HCT116 (cell line): Measurements from ENCODE around the gene ZNF496. TPM values are rescaled to one million over a fixed set of nuclear protein-coding genes. Genes with fewer than 3 reads are reported as not detected.

Experiments used
- ATAC-seq: fragments of 200-7000 bp; cut with Tn5 transposase; 2 replicates; pipeline ENCODE4 v1.9.1; 2020; ENCODE audit warnings: mild to moderate bottlenecking, moderate library complexity
- BruUV-seq: library from RNA; stranded (reverse); fragments of 400-500 nt; replicated peaks from 2 replicates; lab custom pipeline; 2021; lab: Mats Ljungman, UMichigan
- CTCF ChIA-PET: fragments of 300-600 bp; sonication (Branson Sonifier 250); formaldehyde crosslinking; loops from one replicate; lab custom pipeline; 2021; ENCODE audit warnings: antibody characterized with exemption; lab: Charles Lee
- POLR2A ChIA-PET: fragments of 300-600, 350-600 bp; sonication (Branson Sonifier 250); formaldehyde crosslinking; loops from one replicate; lab custom pipeline; 2021; ENCODE audit warnings: antibody characterized with exemption; lab: Charles Lee
- RAD21 ChIA-PET, 2 experiments: fragments of 300-600 bp; sonication (Branson Sonifier 250); formaldehyde crosslinking; loops; one replicate each; lab custom pipeline; 2023; ENCODE audit warnings: low total read pairs in 2 of 2; ENCODE audit not compliant: uncharacterized antibody in 2 of 2, unreplicated experiment in 2 of 2, low non-redundant PET in 1 of 2; lab: Charles Lee
- DNase-seq: peaks from one replicate; pipeline ENCODE4 v3.0.0-alpha.2; 2010; ENCODE audit warnings: low read depth, low spot score
- H2AFZ ChIP-seq: fragments of 200-600 bp; shearing (Covaris generic), sonication (generic); 2 replicates; pipeline ENCODE4 v1.6.1; 2017; ENCODE audit warnings: low read depth, mixed run types, mixed read lengths, antibody characterized with exemption, low read length; ENCODE audit not compliant: poor library complexity, severe bottlenecking
- H3K27ac ChIP-seq: 2 replicates; pipeline ENCODE4 v1.5.1; 2012; ENCODE audit warnings: low read depth, low read length
- H3K27me3 ChIP-seq: fragments of 200-600 bp; sonication (generic); 2 replicates; pipeline ENCODE4 v1.6.1; 2016; ENCODE audit warnings: mixed run types, low read length, mixed read lengths; ENCODE audit not compliant: insufficient read depth
- H3K36me3 ChIP-seq, 2 experiments: fragments of 200-500 bp in 1 of 2; fragments of 200-600 bp in 1 of 2; sonication (Bioruptor generic) in 1 of 2; sonication (generic) in 1 of 2; 2 replicates each; pipeline versions ENCODE4 v1.5.1 to v1.6.1; 2014 to 2016; ENCODE audit warnings: low read length in 2 of 2, inconsistent platforms in 1 of 2, mixed read lengths in 1 of 2, mixed run types in 1 of 2; ENCODE audit not compliant: insufficient read depth in 2 of 2, control insufficient read depth in 1 of 2
- H3K4me1 ChIP-seq, 2 experiments: fragments of 200-600 bp in 1 of 2; sonication (generic) in 1 of 2; 2 replicates each; pipeline versions ENCODE4 v1.5.1 to v1.6.1; 2012 to 2017; ENCODE audit warnings: low read length in 2 of 2, inconsistent platforms in 1 of 2, mild to moderate bottlenecking in 1 of 2, mixed read lengths in 1 of 2, mixed run types in 1 of 2, moderate library complexity in 1 of 2; ENCODE audit not compliant: insufficient read depth in 2 of 2, control insufficient read depth in 1 of 2
- H3K4me2 ChIP-seq: fragments of 200-600 bp; sonication (generic); 2 replicates; pipeline ENCODE4 v1.6.1; 2017; ENCODE audit warnings: mixed run types, low read length, mixed read lengths
- H3K4me3 ChIP-seq, 2 experiments: fragments of 200-600 bp in 1 of 2; sonication (generic) in 1 of 2; replicated peaks in 1 of 2; 2 replicates each; pipeline ENCODE4 v1.5.1; 2011 to 2016; ENCODE audit warnings: low read length in 2 of 2, control low read depth in 1 of 2, low read depth in 1 of 2, mild to moderate bottlenecking in 1 of 2, mixed read lengths in 1 of 2, mixed run types in 1 of 2
- H3K79me2 ChIP-seq: fragments of 200-600 bp; sonication (generic); 2 replicates; pipeline ENCODE4 v1.6.1; 2017; ENCODE audit warnings: mild to moderate bottlenecking, mixed run types, low read length, moderate library complexity, mixed read lengths; ENCODE audit not compliant: insufficient read depth
- H3K9ac ChIP-seq: fragments of 200-600 bp; sonication (generic); 2 replicates; pipeline ENCODE4 v1.6.1; 2016; ENCODE audit warnings: low read length, mixed read lengths
- H3K9me2 ChIP-seq: fragments of 200-600 bp; sonication (generic), shearing (Covaris generic); 2 replicates; pipeline ENCODE4 v1.6.1; 2017; ENCODE audit warnings: mixed run types, mild to moderate bottlenecking, moderate library complexity; ENCODE audit not compliant: insufficient read depth
- H3K9me3 ChIP-seq, 2 experiments: fragments of 200-500 bp in 1 of 2; fragments of 200-600 bp in 1 of 2; sonication (Bioruptor generic) in 1 of 2; sonication (generic) in 1 of 2; 2 replicates each; pipeline ENCODE4 v1.6.1; 2014 to 2017; ENCODE audit warnings: low read length in 2 of 2, mixed read lengths in 2 of 2, inconsistent platforms in 1 of 2, low read depth in 1 of 2, mild to moderate bottlenecking in 1 of 2, mixed run types in 1 of 2, moderate library complexity in 1 of 2; ENCODE audit not compliant: control insufficient read depth in 1 of 2, insufficient read depth in 1 of 2
- H4K20me1 ChIP-seq: fragments of 200-600 bp; sonication (generic), shearing (Covaris generic); 2 replicates; pipeline ENCODE4 v1.6.1; 2017; ENCODE audit warnings: mixed run types, mild to moderate bottlenecking, moderate library complexity; ENCODE audit not compliant: insufficient read depth
- ATF3 ChIP-seq: IDR thresholded peaks from 2 replicates; pipeline ENCODE4 v1.6.1; 2012
- CBX3 ChIP-seq: IDR thresholded peaks from 2 replicates; pipeline ENCODE4 v1.6.1; 2012; ENCODE audit warnings: low read depth
- CEBPB ChIP-seq: IDR thresholded peaks from 2 replicates; pipeline ENCODE4 v1.6.1; 2012; ENCODE audit warnings: low read depth
- CTCF ChIP-seq, 3 experiments: fragments of 200-600 bp in 1 of 3; sonication (generic) in 1 of 3; IDR thresholded peaks in 2 of 3; conservative IDR thresholded peaks in 1 of 3; 2 replicates each; pipeline ENCODE4 v1.5.1; 2012 to 2017; ENCODE audit warnings: low read depth in 2 of 3, low read length in 2 of 3, antibody characterized with exemption in 1 of 3, borderline replicate concordance in 1 of 3, control low read depth in 1 of 3, mild to moderate bottlenecking in 1 of 3, mixed read lengths in 1 of 3, mixed run types in 1 of 3, moderate library complexity in 1 of 3; ENCODE audit not compliant: insufficient read depth in 1 of 3
- EGR1 ChIP-seq: IDR thresholded peaks from 2 replicates; pipeline ENCODE4 v1.6.1; 2012; ENCODE audit warnings: low read depth
- ELF1 ChIP-seq: IDR thresholded peaks from 2 replicates; pipeline ENCODE4 v1.6.1; 2012; ENCODE audit warnings: low read depth, borderline replicate concordance
- EZH2 ChIP-seq: fragments of 200-600 bp; sonication (generic); IDR thresholded peaks from 2 replicates; pipeline ENCODE4 v1.6.1; 2017; ENCODE audit warnings: antibody characterized with exemption, mixed run types
- EZH2phosphoT487 ChIP-seq: fragments of 200-600 bp; IDR thresholded peaks from 2 replicates; pipeline ENCODE4 v1.6.1; 2018; ENCODE audit warnings: antibody characterized with exemption, borderline replicate concordance
- MAX ChIP-seq: IDR thresholded peaks from 2 replicates; pipeline ENCODE4 v1.6.1; 2012
- POLR2AphosphoS5 ChIP-seq: IDR thresholded peaks from 2 replicates; pipeline ENCODE4 v1.6.1; 2011; ENCODE audit warnings: mild to moderate bottlenecking, low read depth, low read length, moderate library complexity
- RAD21 ChIP-seq: IDR thresholded peaks from 2 replicates; pipeline ENCODE4 v1.6.1; 2012; ENCODE audit warnings: low read depth, mild to moderate bottlenecking
- REST ChIP-seq: IDR thresholded peaks from 2 replicates; pipeline ENCODE4 v1.6.1; 2012; ENCODE audit warnings: low read depth
- SIN3A ChIP-seq: IDR thresholded peaks from 2 replicates; pipeline ENCODE4 v1.6.1; 2012; ENCODE audit warnings: low read depth
- SRF ChIP-seq: IDR thresholded peaks from 2 replicates; pipeline ENCODE4 v1.6.1; 2012; ENCODE audit warnings: low read depth
- TCF7L2 ChIP-seq: IDR thresholded peaks from 2 replicates; pipeline ENCODE4 v1.7.0; 2011; ENCODE audit warnings: borderline replicate concordance, inconsistent platforms; ENCODE audit not compliant: insufficient read depth, insufficient read length; ENCODE audit errors: extremely low read depth
- intact Hi-C: fragments of 100-400 bp; cut with micrococcal nuclease; formaldehyde crosslinking; loops from 2 replicates; pipeline ENCODE4 v1.10.0; 2022
- total RNA-seq: library from RNA; stranded (reverse); gene quantifications from one replicate; pipeline ENCODE4 v1.2.1, GENCODE V29; 2021; ENCODE audit not compliant: unreplicated experiment

The ZNF496 gene
- total RNA-seq, 1 experiment from 2014 or later = 37.4 TPM

- no peaks in the 10 kb centered on the region for H3K79me2 ChIP-seq
- H3K9ac ChIP-seq = no peak overlapping the region
- H3K9me3 ChIP-seq = no peaks in the 10 kb centered on the region
- H3K27me3 ChIP-seq = no peaks in the 10 kb centered on the region
- H2AFZ ChIP-seq = no peak overlapping the region
- ATAC-seq = 0 out of 2 replicates have a peak, but pooled peaks have one; percentile 25
- CTCF ChIA-PET = no interaction called here
- H3K4me3 ChIP-seq = no peak overlapping the region
- H4K20me1 ChIP-seq = no peaks in the 10 kb centered on the region
- DNase-seq = no peak
- H3K4me2 ChIP-seq = no peak overlapping the region
- no peaks in the 10 kb centered on the region for H3K9me2 ChIP-seq
- RAD21 ChIA-PET = no interaction called here
- no peaks in the 10 kb centered on the region for H3K4me1 ChIP-seq
- intact Hi-C loops = no loop called here
- POLR2A ChIA-PET = no interaction called here
- no TSS peak for BruUV-seq
- no peaks in the 10 kb centered on the region for H3K36me3 ChIP-seq
- no peak for TF ChIP-seq SIN3A
- TF ChIP-seq CBX3 = no peak
- TF ChIP-seq POLR2AphosphoS5 = no peak
- TF ChIP-seq EGR1 = no peak
- TF ChIP-seq RAD21 = peak; percentile 41
- TF ChIP-seq SRF = no peak
- no peak for TF ChIP-seq CEBPB
- TF ChIP-seq TCF7L2 = no peak
- TF ChIP-seq ELF1 = no peak
- no peak for TF ChIP-seq REST
- no peak for TF ChIP-seq EZH2phosphoT487
- no peak for TF ChIP-seq EZH2
- no peak for TF ChIP-seq ATF3
- TF ChIP-seq MAX = no peak
- peak in 2 of 3 experiments; percentile 31 to 55; a peak in 5 of 6 replicates for TF ChIP-seq CTCF (IDR thresholded peaks at IDR 0.05 in 2 of 3, conservative IDR thresholded peaks at IDR 0.05 in 1 of 3; ENCODE audit: borderline replicate concordance in 1 of 3, insufficient read depth in 1 of 3, low read depth in 2 of 3, low read length in 2 of 3)
- no peak overlapping the region for H3K27ac ChIP-seq
Observed at GRCh38 chr1:247287460-247287859, 44.2 kb downstream of the ZNF496 start.
